Activated T-helper 1 cell treated with anti-CD3 and anti-CD28 coated beads, Interleukin-12 subunit alpha, Interleukin-12 subunit beta, Interleukin-2, Interleukin-4 antibody, amounts not matched to agents 30 ng/mL and 10 ng/mL and 1 ng/mL, durations not matched to agents 14 hours and 24 hours and 36 hours (primary cell): ENCODE results near the gene ABCA4. TPM values are rescaled to one million over a fixed set of nuclear protein-coding genes. Genes with fewer than 3 reads are reported as not detected.
A peak's percentile ranks its signal among the peaks of the same experiment; 100 is the strongest.

ENCODE experiments used
- DNase-seq: peaks from one replicate; pipeline ENCODE4 v3.0.0; 2021; ENCODE audit warnings: low spot score
- H3K27ac Mint-ChIP-seq: one replicate; pipeline ENCODE4 v1.8.0; 2021; ENCODE audit warnings: mild to moderate bottlenecking, mixed read lengths
- H3K27me3 Mint-ChIP-seq: one replicate; pipeline ENCODE4 v1.8.0; 2022; ENCODE audit warnings: mild to moderate bottlenecking, moderate library complexity, mixed read lengths; ENCODE audit not compliant: insufficient read depth
- H3K36me3 Mint-ChIP-seq: one replicate; pipeline ENCODE4 v1.8.0; 2021; ENCODE audit warnings: low read depth, mixed read lengths
- H3K4me1 Mint-ChIP-seq: one replicate; pipeline ENCODE4 v1.8.0; 2021; ENCODE audit warnings: low read depth, mixed read lengths
- H3K4me3 Mint-ChIP-seq: one replicate; pipeline ENCODE4 v1.8.0; 2021; ENCODE audit warnings: mild to moderate bottlenecking, moderate library complexity, mixed read lengths
- H3K9me3 Mint-ChIP-seq: one replicate; pipeline ENCODE4 v1.8.0; 2021; ENCODE audit warnings: mixed read lengths
- intact Hi-C: fragments of 100-400 bp; cut with micrococcal nuclease; formaldehyde crosslinking; loops from one replicate; pipeline ENCODE4 v1.15.1; 2024
- total RNA-seq: library from RNA; stranded (reverse); gene quantifications from 2 replicates; pipeline ENCODE4 v1.2.3, GENCODE V29; 2022

The ABCA4 gene
- total RNA-seq, 1 donor from 2014 or later, result not detected

- Mint-ChIP-seq H3K4me3 (no peak overlapping the region), H3K4me1 (peaks cover 19% of the 10 kb centered on the region), H3K27me3 (peaks cover 9% of the 10 kb centered on the region), H3K9me3 (no peaks in the 10 kb centered on the region), H3K36me3 (no peaks in the 10 kb centered on the region), H3K27ac (no peak overlapping the region)
- intact Hi-C loops, result no loop called here
- DNase-seq, result no peak
These were observed 89.4 kb downstream of the ABCA4 start for GRCh38 chr1:94031591-94031990.

DNA sequence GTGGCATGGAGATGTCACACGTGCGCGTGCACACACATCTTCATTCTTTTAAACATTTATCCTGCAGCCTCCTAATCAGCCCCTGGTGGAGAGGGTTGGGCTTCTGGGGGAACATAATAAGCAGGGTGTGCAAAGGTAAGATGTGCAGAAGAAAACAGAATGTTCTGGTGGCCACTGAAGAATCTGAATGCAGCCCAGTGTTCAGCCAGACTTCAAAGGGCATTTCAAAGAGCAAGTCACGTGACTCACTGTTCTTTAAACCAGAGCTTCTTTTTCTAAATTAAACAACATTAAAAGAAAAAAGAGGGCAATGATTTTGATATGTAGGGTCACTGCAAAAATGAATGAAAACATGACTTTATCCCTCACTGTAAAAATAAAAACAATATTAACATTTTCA is 89.8 kb downstream of the ABCA4 start:
- intact Hi-C loops, result no loop called here
- peaks cover 19% of the 10 kb centered on the region for H3K4me1 Mint-ChIP-seq
- no peak for DNase-seq
- H3K36me3 Mint-ChIP-seq, result no peaks in the 10 kb centered on the region
- peaks cover 9% of the 10 kb centered on the region for H3K27me3 Mint-ChIP-seq
- no peak overlapping the region for H3K4me3 Mint-ChIP-seq
- no peaks in the 10 kb centered on the region for H3K9me3 Mint-ChIP-seq
- H3K27ac Mint-ChIP-seq, result no peak overlapping the region

GRCh38 chr1:94029130-94029993 is 91.6 kb downstream of the ABCA4 start:
- no peak overlapping the region for H3K27ac Mint-ChIP-seq
- peaks cover 5% of the 10 kb centered on the region for H3K4me1 Mint-ChIP-seq
- intact Hi-C loops, result no loop called here
- no peak overlapping the region for H3K4me3 Mint-ChIP-seq
- H3K9me3 Mint-ChIP-seq, result no peaks in the 10 kb centered on the region
- H3K27me3 Mint-ChIP-seq, result peaks cover 13% of the 10 kb centered on the region
- no peaks in the 10 kb centered on the region for H3K36me3 Mint-ChIP-seq
- no peak for DNase-seq

DNA sequence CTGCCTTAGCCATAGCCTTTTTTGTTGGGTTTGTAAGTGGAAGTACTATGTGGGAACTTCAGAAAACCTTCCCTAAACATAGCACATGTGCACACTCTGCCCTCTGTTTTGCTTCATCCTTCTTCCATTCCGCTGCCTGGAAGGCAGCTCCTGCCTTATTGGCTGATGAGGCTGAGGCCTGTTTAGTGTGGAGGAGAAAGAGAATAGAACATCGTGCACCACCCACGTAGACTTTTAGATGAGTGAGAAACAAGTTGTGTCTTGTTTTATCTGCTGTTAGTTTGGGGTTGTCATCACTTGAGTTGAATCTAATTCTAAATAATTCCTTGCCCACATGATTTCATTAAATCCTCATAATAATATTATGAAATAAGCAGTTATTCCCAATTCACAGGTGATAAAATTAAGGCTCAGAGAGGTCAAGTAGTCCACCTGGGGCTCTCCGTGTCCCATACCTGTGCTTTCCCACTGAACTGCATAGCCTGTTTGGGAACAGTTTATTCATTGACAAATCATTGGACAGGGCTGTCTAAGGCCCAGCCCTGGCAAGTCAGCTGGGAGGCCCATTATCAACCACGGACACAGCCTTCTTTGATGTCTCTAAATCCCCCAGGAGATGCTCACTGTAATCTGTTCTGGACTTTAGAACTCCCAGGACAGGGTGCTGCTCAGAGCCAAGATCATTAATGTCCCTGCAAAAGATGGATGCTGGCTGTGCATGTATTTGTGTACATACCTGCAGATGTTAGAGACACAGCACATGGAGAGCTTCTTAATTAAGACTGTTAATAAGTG is 93.0 kb downstream of the ABCA4 start:
- peaks cover 20% of the 10 kb centered on the region for H3K27me3 Mint-ChIP-seq
- H3K27ac Mint-ChIP-seq, result no peak overlapping the region
- H3K4me1 Mint-ChIP-seq, result peaks cover 8% of the 10 kb centered on the region
- DNase-seq, result no peak
- intact Hi-C loops, result no loop called here
- no peak overlapping the region for H3K4me3 Mint-ChIP-seq
- no peaks in the 10 kb centered on the region for H3K36me3 Mint-ChIP-seq
- no peaks in the 10 kb centered on the region for H3K9me3 Mint-ChIP-seq

GRCh38 chr1:94026619-94027380 is 94.1 kb downstream of the ABCA4 start:
- intact Hi-C loops, result loop anchor here (1.0 kb wide), 2 partner anchors 310 to 437 kb away; no protein-coding TSS in a partner anchor
- H3K36me3 Mint-ChIP-seq, result no peaks in the 10 kb centered on the region
- H3K27me3 Mint-ChIP-seq, result peaks cover 16% of the 10 kb centered on the region
- no peak overlapping the region for H3K4me3 Mint-ChIP-seq
- no peaks in the 10 kb centered on the region for H3K9me3 Mint-ChIP-seq
- H3K27ac Mint-ChIP-seq, result peak overlapping the region; percentile 18
- DNase-seq, result no peak
- H3K4me1 Mint-ChIP-seq, result peaks cover 16% of the 10 kb centered on the region

DNA sequence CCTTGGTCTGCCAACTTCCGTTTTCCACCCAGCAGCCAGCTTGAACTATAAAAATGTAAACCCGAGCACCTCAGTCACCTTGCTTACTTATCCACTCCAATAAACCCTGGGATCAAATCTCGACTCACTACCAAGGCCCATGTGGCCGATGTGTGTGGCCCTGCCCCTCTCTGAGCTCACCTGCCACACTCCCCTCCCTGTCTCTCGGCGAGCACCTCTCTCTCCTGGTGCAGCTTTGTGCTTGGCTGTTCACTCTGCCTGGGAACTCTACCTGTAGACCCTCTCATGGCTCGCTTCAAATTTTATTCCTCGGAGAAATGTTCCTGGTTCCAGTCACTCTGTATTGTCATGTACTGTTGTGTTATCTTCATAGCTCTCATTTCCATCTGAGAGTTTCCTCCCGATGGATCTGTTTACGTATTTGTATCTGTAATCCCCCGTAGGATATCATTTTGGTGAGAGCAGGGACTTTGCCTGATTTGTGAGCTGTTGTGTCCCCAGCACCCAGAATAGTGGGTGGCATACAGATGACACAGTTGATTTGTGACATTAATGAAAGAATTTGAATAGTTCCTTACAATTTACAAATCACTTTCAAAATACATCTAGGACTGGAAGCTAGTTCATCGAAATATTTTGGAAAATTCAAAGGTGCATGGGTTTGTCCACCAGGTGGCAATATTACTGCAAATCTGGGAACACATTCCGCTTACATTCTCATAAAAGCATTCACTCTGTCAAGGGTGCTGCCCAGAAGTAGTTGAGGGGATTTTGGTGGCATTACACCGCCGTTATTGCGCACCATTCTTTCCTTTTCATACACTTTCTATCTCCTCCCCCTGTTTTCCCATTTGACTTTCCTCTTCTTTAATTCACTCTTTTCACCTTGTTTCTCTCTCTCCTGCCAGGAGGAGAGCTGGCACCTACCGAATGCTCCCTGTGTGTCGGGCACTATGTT is 95.3 kb downstream of the ABCA4 start:
- Mint-ChIP-seq H3K4me1 (peaks cover 20% of the 10 kb centered on the region), H3K36me3 (no peaks in the 10 kb centered on the region), H3K4me3 (no peak overlapping the region), H3K27me3 (peaks cover 12% of the 10 kb centered on the region), H3K27ac (no peak overlapping the region), H3K9me3 (no peaks in the 10 kb centered on the region)
- intact Hi-C loops, result loop anchor here (1.0 kb wide), 2 partner anchors 311 to 438 kb away; no protein-coding TSS in a partner anchor
- DNase-seq, result no peak

DNA sequence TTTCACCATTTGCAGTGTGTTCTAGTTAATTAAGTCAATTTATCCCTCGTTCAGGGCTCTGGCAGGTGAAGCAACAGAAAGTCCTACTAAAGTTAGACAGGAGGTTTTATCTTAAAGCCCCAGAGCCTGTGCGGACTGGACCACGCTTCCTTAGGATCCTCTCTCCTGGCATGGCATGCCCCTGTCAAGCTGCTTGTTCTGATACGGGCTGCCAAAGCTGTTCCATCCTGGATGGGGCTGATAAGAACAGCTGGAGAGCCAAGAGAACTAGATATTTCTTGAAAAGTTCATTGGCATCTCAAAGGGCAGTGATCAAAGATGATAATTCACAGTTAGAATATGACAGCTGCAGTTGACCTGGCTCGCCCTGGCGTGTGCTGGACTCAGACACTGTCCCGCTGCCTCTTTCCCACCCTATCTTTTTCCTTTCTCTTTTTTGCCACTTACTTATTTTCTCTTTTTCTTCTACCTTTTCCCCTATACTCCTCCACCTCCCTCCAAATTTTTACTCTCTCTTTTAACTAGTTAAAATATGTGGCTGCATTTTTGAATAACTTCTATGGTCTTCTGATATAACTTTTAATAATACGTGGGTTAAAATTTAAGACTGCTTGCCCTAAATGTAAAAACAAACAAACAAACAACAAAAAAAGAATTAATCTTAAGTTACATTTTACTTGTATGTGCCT is 96.7 kb downstream of the ABCA4 start:
- H3K27me3 Mint-ChIP-seq, result peaks cover 12% of the 10 kb centered on the region
- H3K36me3 Mint-ChIP-seq, result no peaks in the 10 kb centered on the region
- no peak overlapping the region for H3K27ac Mint-ChIP-seq
- DNase-seq, result no peak
- H3K4me3 Mint-ChIP-seq, result no peak overlapping the region
- H3K9me3 Mint-ChIP-seq, result no peaks in the 10 kb centered on the region
- intact Hi-C loops, result no loop called here
- peaks cover 20% of the 10 kb centered on the region for H3K4me1 Mint-ChIP-seq

GRCh38 chr1:94022471-94023189 is 98.3 kb downstream of the ABCA4 start:
- H3K27ac Mint-ChIP-seq, result no peak overlapping the region
- intact Hi-C loops, result no loop called here

DNA sequence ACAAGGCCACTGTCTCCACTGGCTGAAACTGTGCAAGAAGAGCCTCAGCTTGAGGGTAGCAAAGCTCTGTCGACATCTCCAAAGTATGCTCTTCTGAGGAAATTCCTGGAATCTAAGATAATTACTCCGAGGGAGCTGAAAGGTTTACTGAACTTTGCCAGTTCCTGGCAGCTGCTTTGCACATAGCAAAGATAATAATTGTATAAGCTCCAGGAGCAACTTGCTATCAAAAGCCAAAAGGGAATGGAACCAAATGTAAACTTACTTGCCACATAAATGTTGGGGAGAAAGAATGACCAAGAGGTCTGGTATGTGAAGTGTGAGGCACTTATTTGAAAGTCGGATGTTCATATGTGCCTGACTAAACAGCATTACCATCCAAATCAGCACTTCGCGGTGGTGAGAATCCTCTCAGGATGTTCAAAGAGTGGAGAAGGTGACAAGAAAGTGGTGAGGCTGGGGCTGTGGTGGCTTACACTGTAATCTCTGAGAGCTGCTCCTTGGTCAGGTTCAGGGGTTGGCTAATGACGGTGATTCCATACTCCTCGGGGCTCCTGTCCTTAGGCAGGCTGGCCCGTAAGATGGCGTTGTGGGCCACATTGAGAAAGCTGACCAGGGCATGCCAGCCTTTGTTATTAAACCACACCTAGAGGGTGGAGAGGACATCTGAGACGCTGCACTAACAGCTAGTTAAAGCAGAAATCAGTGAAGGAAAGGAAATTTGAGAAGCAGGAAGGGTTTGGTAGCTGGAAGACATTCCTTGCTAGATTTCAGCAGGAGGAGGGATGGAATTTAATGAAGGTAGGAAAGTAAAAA is 100.0 kb downstream of the ABCA4 start:
- peaks cover 45% of the 10 kb centered on the region for H3K4me1 Mint-ChIP-seq
- no peaks in the 10 kb centered on the region for H3K36me3 Mint-ChIP-seq
- no peak overlapping the region for H3K4me3 Mint-ChIP-seq
- no peak for DNase-seq
- H3K9me3 Mint-ChIP-seq, result no peaks in the 10 kb centered on the region
- peaks cover 12% of the 10 kb centered on the region for H3K27me3 Mint-ChIP-seq
- intact Hi-C loops, result no loop called here
- no peak overlapping the region for H3K27ac Mint-ChIP-seq

More at GRCh38 chr1:94022471-94023189, 98.3 kb downstream of the ABCA4 start:
- H3K4me3 Mint-ChIP-seq, result no peak overlapping the region
- H3K36me3 Mint-ChIP-seq, result no peaks in the 10 kb centered on the region
- H3K27me3 Mint-ChIP-seq, result peaks cover 12% of the 10 kb centered on the region
- H3K9me3 Mint-ChIP-seq, result no peaks in the 10 kb centered on the region
- no peak for DNase-seq
- H3K4me1 Mint-ChIP-seq, result peaks cover 29% of the 10 kb centered on the region

DNA sequence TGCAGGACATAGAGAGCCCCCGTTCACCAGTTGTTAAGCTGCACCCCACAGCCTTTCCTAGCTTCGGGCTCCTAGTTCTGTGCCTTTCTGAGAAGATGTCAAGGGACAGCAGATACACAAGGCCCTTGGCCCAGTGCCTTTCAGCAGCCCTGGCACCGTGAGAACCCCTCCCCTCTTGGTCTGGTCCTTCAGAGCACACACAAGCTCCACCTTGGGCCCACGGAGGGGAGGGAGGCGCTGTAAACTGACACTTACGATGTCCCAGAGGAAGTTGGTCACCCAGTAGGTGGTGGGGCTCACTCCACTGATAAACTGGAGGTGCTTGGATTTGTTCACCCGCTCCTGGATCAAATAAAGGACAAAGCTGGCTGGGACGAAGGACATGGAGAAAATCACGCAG is 101.6 kb downstream of the ABCA4 start:
- H3K4me1 Mint-ChIP-seq, result peaks cover 47% of the 10 kb centered on the region
- no peak overlapping the region for H3K4me3 Mint-ChIP-seq
- no peak overlapping the region for H3K27ac Mint-ChIP-seq
- no peaks in the 10 kb centered on the region for H3K36me3 Mint-ChIP-seq
- intact Hi-C loops, result loop anchor here (5.0 kb wide), 1 partner anchor 412 kb away; no protein-coding TSS in a partner anchor
- H3K27me3 Mint-ChIP-seq, result peaks cover 8% of the 10 kb centered on the region
- DNase-seq, result no peak
- no peaks in the 10 kb centered on the region for H3K9me3 Mint-ChIP-seq
